NCI-H2171 (cell line): ENCODE data around the gene STXBP2.

Experiments
- DNase-seq: peaks from one replicate; lab custom pipeline; 2025; lab: John Stamatoyannopoulos, UW

Gene STXBP2

DNA sequence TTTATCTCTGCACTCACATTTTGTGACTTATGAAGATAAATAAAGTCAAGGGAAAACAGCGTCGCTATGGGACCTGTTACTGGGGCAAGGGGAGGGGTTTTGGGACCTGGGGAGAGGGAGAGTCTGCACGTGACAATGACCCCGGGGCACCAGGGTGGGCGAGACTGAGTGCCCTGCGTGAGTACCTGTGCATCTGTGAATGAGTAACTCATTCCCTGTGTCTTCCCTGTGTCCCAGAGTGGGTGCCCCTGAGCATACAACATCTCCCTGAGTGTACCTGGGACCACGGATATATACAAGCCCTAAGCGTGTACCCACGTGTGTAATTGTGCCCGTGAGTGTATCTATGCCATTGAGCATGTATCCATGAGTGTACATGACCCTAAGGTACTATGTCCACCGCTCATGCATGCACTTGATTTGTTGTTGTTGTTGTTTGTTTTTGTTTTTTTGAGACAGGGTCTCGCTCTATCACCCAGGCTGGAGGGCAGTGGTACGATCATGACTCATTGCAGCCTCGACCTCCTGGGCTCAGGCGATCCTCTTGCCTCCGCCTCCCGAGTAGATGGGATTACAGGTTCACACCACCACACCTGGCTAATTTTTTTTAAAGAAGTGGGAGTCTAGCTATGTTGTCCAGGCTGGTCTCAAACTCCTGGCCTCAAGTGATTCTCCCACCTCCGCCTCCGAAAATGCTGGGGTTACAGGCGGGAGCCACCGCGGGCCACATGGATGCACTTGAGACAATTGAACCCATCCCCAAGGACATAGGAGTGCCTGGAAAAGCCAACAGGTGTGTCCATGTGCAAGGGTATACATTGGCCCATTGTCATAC lies 43.1 kb downstream of the STXBP2 start:
- DNase-seq: no peak

- DNase-seq: peak; percentile 78
These were observed 43.9 kb downstream of the STXBP2 start, which contains the start of gene TRAPPC5 for GRCh38 chr19:7680606-7681339. TRAPPC5 (plus strand) TSS chr19:7680833; CDS start chr19:7682254, 1,421 bp downstream.

GRCh38 chr19:7681340-7682174 lies 44.6 kb downstream of the STXBP2 start:
- peak; percentile 27 for DNase-seq

DNA sequence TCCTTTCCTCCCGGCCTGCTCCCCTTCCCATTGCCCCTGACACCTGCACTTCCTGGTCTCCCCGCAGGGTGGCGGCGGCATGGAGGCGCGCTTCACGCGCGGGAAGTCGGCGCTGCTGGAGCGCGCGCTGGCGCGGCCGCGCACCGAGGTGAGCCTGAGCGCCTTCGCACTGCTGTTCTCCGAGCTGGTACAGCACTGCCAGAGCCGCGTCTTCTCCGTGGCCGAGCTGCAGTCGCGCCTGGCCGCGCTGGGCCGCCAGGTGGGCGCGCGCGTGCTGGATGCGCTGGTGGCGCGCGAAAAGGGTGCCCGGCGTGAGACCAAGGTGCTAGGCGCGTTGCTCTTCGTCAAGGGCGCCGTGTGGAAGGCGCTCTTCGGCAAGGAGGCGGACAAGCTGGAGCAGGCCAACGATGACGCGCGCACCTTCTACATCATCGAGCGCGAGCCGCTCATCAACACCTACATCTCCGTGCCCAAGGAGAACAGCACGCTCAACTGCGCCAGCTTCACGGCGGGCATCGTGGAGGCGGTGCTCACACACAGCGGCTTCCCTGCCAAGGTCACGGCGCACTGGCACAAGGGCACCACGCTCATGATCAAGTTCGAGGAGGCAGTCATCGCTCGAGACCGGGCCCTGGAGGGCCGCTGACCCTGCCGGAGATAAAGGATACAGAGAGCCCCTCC lies 45.4 kb downstream of the STXBP2 start:
- no peak for DNase-seq

- DNase-seq: no peak
These were observed 48.9 kb downstream of the STXBP2 start for GRCh38 chr19:7685546-7686445.

GRCh38 chr19:7687177-7687576 lies 50.3 kb downstream of the STXBP2 start:
- DNase-seq: no peak

GRCh38 chr19:7689165-7689564 lies 52.3 kb downstream of the STXBP2 start:
- no peak for DNase-seq

DNA sequence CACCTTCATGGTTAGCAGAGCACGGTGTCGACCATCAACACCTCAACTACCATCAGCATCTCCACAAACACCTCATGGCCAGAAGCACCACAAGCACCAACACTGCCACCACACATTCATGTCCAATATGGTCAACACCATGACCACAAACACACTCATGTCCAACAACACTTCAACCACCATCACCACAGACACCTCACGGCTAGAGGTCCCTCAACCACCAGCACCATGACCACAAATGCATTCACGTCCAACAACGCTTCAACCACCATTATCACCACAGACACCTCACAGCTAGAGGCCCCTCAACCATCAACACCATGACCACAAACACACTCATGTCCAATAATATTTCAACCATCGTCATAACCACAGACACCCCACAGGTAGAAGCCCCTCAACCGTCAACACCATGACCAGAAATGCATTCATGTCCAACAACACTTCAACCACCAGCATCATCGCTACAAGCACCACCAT lies 53.9 kb downstream of the STXBP2 start:
- no peak for DNase-seq

GRCh38 chr19:7691497-7691896 lies 54.6 kb downstream of the STXBP2 start:
- DNase-seq: no peak

DNA sequence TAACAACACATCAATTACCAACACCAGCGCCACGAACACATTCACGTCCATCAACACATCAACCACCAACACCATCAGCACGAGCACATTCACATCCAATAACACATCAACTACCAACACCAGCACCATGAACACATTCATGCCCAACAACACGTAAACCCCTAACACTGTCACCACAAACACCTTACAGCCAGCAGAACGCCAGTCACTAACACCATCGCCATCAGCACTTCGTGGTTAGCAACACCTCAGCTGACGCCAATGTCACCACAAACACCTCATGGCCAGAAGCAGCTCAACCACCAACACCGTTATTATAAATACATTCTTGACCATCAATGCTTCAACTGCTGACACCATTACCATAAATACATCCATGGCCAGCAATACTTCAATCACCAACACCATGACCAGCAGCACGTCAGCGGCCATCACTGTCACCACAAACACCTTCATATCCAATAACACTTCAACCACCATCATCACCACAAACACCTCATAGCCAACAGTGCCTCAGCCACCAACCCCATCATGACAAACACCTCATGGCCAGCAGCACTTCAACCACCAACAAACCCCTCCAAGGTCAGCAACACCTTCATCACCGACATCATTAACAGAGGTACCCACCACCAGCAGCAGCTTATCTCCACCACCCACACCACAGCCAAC lies 55.6 kb downstream of the STXBP2 start:
- no peak for DNase-seq

DNA sequence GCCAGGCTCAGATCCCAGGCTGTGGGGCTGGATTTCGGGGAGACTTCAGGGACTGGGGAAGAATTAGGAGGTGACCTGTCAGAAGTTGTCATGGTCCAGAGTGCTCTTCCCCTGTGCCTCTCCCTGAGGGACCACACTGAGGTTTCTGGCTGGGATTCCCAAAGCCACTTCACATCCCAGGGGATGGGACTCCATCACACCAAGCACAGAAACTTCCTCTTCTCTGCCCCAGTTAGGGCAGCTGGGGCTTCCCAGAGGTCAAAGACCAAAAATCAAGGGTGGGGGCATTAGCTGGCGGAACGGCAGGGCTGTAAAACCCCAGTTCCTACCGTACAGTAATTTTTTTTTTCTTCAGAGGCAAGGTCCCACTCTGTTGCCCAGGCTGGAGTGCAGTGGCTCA lies 57.6 kb downstream of the STXBP2 start:
- no peak for DNase-seq
